Panc1 (cell line): ENCODE data around the gene SAP30BP. TPM values are rescaled to one million over a fixed set of nuclear protein-coding genes. Genes with fewer than 3 reads are reported as not detected.

Experiments
- ATAC-seq: fragments of 200-7000 bp; cut with Tn5 transposase; 2 replicates; pipeline ENCODE4 v1.9.1; 2020; ENCODE audit warnings: mild to moderate bottlenecking, moderate library complexity
- BruUV-seq: library from RNA; stranded (reverse); fragments of 400-500 nt; replicated peaks from 2 replicates; lab custom pipeline; 2021; lab: Mats Ljungman, UMichigan
- CTCF ChIA-PET: fragments of 300-600 bp; sonication (Branson Sonifier 250); formaldehyde crosslinking; loops from one replicate; lab custom pipeline; 2022; ENCODE audit warnings: antibody characterized with exemption; lab: Charles Lee
- POLR2A ChIA-PET: fragments of 300-600 bp; sonication (Branson Sonifier 250); formaldehyde crosslinking; loops from one replicate; lab custom pipeline; 2022; ENCODE audit warnings: antibody characterized with exemption; lab: Charles Lee
- DNase-seq: peaks from one replicate; pipeline ENCODE4 v3.0.0-alpha.2; 2010; ENCODE audit warnings: low read depth, low spot score
- H3K27ac ChIP-seq: 2 replicates; pipeline ENCODE4 v1.5.1; 2011; ENCODE audit warnings: mild to moderate bottlenecking, low read length, inconsistent platforms
- H3K27me3 ChIP-seq: fragments of 200-500 bp; sonication (Bioruptor generic); 2 replicates; pipeline ENCODE4 v1.6.0; 2014; ENCODE audit warnings: low read length, inconsistent platforms; ENCODE audit not compliant: control insufficient read depth, insufficient read depth
- H3K36me3 ChIP-seq: fragments of 200-500 bp; sonication (Bioruptor generic); 2 replicates; pipeline ENCODE4 v1.5.1; 2014; ENCODE audit warnings: inconsistent platforms, mild to moderate bottlenecking, low read length, moderate library complexity; ENCODE audit not compliant: control insufficient read depth, insufficient read depth
- H3K4me1 ChIP-seq: 2 replicates; pipeline ENCODE4 v1.5.1; 2011; ENCODE audit warnings: inconsistent platforms, mild to moderate bottlenecking, low read length, moderate library complexity; ENCODE audit not compliant: control insufficient read depth, insufficient read depth
- H3K4me3 ChIP-seq, 2 experiments: 2 replicates each; pipeline ENCODE4 v1.5.1; 2011 to 2012; ENCODE audit warnings: low read depth in 2 of 2, low read length in 2 of 2, mild to moderate bottlenecking in 2 of 2, inconsistent platforms in 1 of 2, moderate library complexity in 1 of 2
- H3K9me3 ChIP-seq: fragments of 200-500 bp; sonication (Bioruptor generic); 2 replicates; pipeline ENCODE4 v1.5.1; 2014; ENCODE audit warnings: low read depth, mild to moderate bottlenecking, inconsistent platforms, low read length, moderate library complexity; ENCODE audit not compliant: control insufficient read depth, insufficient read depth
- POLR2AphosphoS5 ChIP-seq: IDR thresholded peaks from 2 replicates; pipeline ENCODE4 v1.6.1; 2012; ENCODE audit warnings: mild to moderate bottlenecking, low read depth, low read length, moderate library complexity
- SIN3A ChIP-seq: IDR thresholded peaks from 2 replicates; pipeline ENCODE4 v1.6.1; 2012; ENCODE audit warnings: low read depth, mild to moderate bottlenecking, low read length, moderate library complexity, borderline replicate concordance; ENCODE audit not compliant: insufficient read depth
- TCF7L2 ChIP-seq: IDR thresholded peaks from 2 replicates; pipeline ENCODE4 v1.6.1; 2011; ENCODE audit warnings: mild to moderate bottlenecking, low read depth, low read length, inconsistent platforms
- in situ Hi-C: cut with HindIII; loops from 2 replicates; pipeline ENCODE4 v1.10.0; 2016; ENCODE audit warnings: low sequenced_read_pairs, low pct_unique_long_range_greater_than_20kb
- intact Hi-C: fragments of 100-400 bp; cut with micrococcal nuclease; formaldehyde crosslinking; loops from one replicate; pipeline ENCODE4 v1.10.0; 2022; ENCODE audit not compliant: unreplicated experiment
- total RNA-seq: library from RNA; stranded (reverse); gene quantifications from one replicate; pipeline ENCODE4 v1.2.1, GENCODE V29; 2021; ENCODE audit not compliant: unreplicated experiment
- TF ChIP-seq, protein P1 (sequence below): fragments of 450-650 bp; IDR thresholded peaks from 2 replicates; pipeline ENCODE4 v1.5.1; 2017; ENCODE audit warnings: mild to moderate bottlenecking
- TF ChIP-seq, protein P2 (sequence below), 2 experiments: IDR thresholded peaks; 2 replicates each; pipeline ENCODE4 v1.6.1; 2011 to 2012; ENCODE audit warnings: low read depth in 2 of 2, control low read depth in 1 of 2, low read length in 1 of 2, mild to moderate bottlenecking in 1 of 2, moderate library complexity in 1 of 2; ENCODE audit not compliant: insufficient read depth in 1 of 2

SAP30BP gene
- total RNA-seq, 1 experiment from 2014 or later = 138 TPM

DNA sequence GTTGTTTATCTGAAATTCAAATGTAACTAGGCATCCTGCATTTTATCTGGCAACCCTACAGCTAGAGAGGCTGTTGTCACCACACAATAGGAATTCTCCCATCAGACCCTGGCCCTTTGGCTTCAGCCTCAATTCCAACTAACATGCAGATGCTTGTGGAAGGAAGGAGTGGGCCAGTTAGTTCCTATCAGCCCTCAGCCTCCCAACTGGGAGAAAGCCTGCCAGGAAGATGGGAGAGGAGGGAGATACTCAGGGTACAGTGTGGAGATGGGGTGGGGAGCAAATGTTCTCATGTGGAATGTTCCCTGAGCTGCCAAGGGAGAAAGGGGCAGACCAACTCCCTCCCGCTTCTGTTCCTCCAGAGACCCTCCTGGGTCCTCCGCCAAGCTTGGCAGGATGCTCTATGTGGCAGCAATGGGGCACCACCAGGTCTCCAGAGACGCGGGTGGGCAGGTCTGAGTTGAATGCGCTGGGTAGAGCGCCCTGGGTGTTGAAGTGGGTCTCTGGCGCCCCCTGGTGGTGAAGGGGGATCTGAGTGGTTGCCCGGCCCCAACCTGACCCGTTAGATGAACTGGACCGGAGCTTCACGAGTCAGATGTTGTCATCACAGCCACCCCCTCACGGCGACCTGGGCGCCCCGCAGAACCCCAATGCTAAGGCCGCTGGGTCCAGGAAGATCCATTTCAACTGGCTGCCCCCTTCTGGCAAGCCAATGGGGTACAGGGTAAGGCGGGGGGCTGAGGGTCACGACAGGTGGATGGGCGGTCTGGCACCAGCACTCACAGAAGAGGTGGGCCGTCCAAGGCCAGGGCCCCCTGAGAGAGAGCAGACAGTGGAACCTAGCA lies 82.6 kb downstream of the SAP30BP start:
- peak; percentile 43 for DNase-seq
- intact Hi-C loops (no loop called here), in situ Hi-C loops (loop anchor here (5.0 kb wide), 1 partner anchor 67 kb away; no protein-coding TSS in a partner anchor)
- POLR2A ChIA-PET = interaction anchor here (1.0 kb wide), 1 partner anchor 84 kb away, joined by 4 read pairs; no protein-coding TSS in a partner anchor
- Histone ChIP-seq H3K9me3 (no peaks in the 10 kb centered on the region), H3K4me1 (peaks cover 1% of the 10 kb centered on the region; the same call in 1 of the 2 replicates), H3K36me3 (no peaks in the 10 kb centered on the region), H3K4me3 (no peak overlapping the region), H3K27me3 (no peaks in the 10 kb centered on the region), H3K27ac (no peak overlapping the region)
- TF ChIP-seq, protein P1, sequence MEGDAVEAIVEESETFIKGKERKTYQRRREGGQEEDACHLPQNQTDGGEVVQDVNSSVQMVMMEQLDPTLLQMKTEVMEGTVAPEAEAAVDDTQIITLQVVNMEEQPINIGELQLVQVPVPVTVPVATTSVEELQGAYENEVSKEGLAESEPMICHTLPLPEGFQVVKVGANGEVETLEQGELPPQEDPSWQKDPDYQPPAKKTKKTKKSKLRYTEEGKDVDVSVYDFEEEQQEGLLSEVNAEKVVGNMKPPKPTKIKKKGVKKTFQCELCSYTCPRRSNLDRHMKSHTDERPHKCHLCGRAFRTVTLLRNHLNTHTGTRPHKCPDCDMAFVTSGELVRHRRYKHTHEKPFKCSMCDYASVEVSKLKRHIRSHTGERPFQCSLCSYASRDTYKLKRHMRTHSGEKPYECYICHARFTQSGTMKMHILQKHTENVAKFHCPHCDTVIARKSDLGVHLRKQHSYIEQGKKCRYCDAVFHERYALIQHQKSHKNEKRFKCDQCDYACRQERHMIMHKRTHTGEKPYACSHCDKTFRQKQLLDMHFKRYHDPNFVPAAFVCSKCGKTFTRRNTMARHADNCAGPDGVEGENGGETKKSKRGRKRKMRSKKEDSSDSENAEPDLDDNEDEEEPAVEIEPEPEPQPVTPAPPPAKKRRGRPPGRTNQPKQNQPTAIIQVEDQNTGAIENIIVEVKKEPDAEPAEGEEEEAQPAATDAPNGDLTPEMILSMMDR = peak; percentile 98
- no peak for TF ChIP-seq POLR2AphosphoS5
- no peak for TF ChIP-seq TCF7L2
- TF ChIP-seq, protein P2, sequence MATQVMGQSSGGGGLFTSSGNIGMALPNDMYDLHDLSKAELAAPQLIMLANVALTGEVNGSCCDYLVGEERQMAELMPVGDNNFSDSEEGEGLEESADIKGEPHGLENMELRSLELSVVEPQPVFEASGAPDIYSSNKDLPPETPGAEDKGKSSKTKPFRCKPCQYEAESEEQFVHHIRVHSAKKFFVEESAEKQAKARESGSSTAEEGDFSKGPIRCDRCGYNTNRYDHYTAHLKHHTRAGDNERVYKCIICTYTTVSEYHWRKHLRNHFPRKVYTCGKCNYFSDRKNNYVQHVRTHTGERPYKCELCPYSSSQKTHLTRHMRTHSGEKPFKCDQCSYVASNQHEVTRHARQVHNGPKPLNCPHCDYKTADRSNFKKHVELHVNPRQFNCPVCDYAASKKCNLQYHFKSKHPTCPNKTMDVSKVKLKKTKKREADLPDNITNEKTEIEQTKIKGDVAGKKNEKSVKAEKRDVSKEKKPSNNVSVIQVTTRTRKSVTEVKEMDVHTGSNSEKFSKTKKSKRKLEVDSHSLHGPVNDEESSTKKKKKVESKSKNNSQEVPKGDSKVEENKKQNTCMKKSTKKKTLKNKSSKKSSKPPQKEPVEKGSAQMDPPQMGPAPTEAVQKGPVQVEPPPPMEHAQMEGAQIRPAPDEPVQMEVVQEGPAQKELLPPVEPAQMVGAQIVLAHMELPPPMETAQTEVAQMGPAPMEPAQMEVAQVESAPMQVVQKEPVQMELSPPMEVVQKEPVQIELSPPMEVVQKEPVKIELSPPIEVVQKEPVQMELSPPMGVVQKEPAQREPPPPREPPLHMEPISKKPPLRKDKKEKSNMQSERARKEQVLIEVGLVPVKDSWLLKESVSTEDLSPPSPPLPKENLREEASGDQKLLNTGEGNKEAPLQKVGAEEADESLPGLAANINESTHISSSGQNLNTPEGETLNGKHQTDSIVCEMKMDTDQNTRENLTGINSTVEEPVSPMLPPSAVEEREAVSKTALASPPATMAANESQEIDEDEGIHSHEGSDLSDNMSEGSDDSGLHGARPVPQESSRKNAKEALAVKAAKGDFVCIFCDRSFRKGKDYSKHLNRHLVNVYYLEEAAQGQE (IDR thresholded peaks at IDR 0.05; ENCODE audit: insufficient read depth in 1 of 2, low read depth in 2 of 2, low read length in 1 of 2) = no peak
- BruUV-seq = no TSS peak
- CTCF ChIA-PET = interaction anchor here (0.6 to 5.7 kb wide), 9 partner anchors 11 to 116 kb away, joined by 3 to 86 read pairs (median 5); partner anchors contain the start of genes GALK1 and SMIM5
- ATAC-seq = peak; percentile 86

DNA sequence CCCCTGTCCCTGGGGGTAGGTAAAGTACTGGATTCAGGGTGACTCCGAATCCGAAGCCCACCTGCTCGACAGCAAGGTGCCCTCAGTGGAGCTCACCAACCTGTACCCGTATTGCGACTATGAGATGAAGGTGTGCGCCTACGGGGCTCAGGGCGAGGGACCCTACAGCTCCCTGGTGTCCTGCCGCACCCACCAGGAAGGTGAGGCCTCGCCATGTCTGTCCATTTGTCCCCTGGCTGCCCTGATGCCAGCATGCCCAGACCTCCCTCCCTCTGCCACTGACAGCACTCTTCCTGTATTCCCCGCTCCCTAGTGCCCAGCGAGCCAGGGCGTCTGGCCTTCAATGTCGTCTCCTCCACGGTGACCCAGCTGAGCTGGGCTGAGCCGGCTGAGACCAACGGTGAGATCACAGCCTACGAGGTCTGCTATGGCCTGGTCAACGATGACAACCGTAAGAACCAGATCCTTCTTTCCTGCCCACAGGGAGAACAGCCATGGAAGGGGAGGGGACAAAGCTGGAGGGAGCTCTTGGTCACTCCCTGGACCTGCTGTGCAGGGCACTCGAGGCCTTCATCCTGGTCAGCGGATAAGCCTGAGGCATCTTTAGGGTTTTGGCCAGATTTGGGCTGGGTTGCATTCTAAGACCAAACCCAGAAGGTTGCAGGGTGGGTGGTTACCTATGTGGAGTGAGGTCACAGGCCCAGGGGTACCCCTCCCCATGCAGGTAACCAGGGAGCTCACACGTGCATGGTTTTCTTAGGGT lies 83.7 kb downstream of the SAP30BP start:
- Histone ChIP-seq H3K4me3 (no peak overlapping the region), H3K9me3 (no peaks in the 10 kb centered on the region), H3K27ac (no peak overlapping the region), H3K4me1 (peaks cover 10% of the 10 kb centered on the region), H3K27me3 (no peaks in the 10 kb centered on the region), H3K36me3 (no peaks in the 10 kb centered on the region)
- POLR2A ChIA-PET = no interaction called here
- ATAC-seq = no peak
- no peak for DNase-seq
- no peak for TF ChIP-seq SIN3A
- no peak for TF ChIP-seq POLR2AphosphoS5
- TF ChIP-seq TCF7L2 = no peak
- TF ChIP-seq, protein P2 (IDR thresholded peaks at IDR 0.05; ENCODE audit: insufficient read depth in 1 of 2, low read depth in 2 of 2, low read length in 1 of 2) = no peak
- TF ChIP-seq, protein P1 = no peak
- BruUV-seq = no TSS peak
- in situ Hi-C loops = no loop called here
- intact Hi-C loops = no loop called here
- CTCF ChIA-PET = interaction anchor here (0.6 to 5.7 kb wide), 3 partner anchors 14 to 323 kb away, joined by 3 to 86 read pairs (median 5); partner anchors contain the start of genes GALK1 and SMIM5
